KMS-11 (cell line): Measurements from ENCODE around the gene KRTAP10-6.

ENCODE experiments used
- H2AFZ ChIP-seq: fragments of 200-600 bp; sonication (generic); 2 replicates; pipeline ENCODE4 v1.6.1; 2016; ENCODE audit warnings: antibody characterized with exemption, mixed run types, low read depth
- H3K27ac ChIP-seq: fragments of 200-600 bp; sonication (generic); 2 replicates; pipeline ENCODE4 v1.6.1; 2016; ENCODE audit warnings: mild to moderate bottlenecking, mixed run types
- H3K27me3 ChIP-seq: fragments of 200-600 bp; sonication (generic); 2 replicates; pipeline ENCODE4 v1.6.1; 2017; ENCODE audit warnings: mild to moderate bottlenecking, low read depth, mixed run types, moderate library complexity; ENCODE audit not compliant: insufficient read depth
- H3K36me3 ChIP-seq: fragments of 200-600 bp; sonication (generic); 2 replicates; pipeline ENCODE4 v1.6.1; 2017; ENCODE audit warnings: mild to moderate bottlenecking, mixed run types; ENCODE audit not compliant: insufficient read depth
- H3K4me1 ChIP-seq: fragments of 200-600 bp; sonication (generic); 2 replicates; pipeline ENCODE4 v1.6.1; 2016; ENCODE audit warnings: mild to moderate bottlenecking, low read depth, mixed run types; ENCODE audit not compliant: poor library complexity, severe bottlenecking
- H3K4me2 ChIP-seq: fragments of 200-600 bp; sonication (generic); 2 replicates; pipeline ENCODE4 v1.7.0; 2016; ENCODE audit warnings: mild to moderate bottlenecking, mixed run types
- H3K4me3 ChIP-seq: fragments of 200-600 bp; sonication (generic); IDR thresholded peaks from 2 replicates; pipeline ENCODE4 v1.6.1; 2017; ENCODE audit warnings: low read depth, low read length, mixed read lengths; ENCODE audit not compliant: insufficient read depth
- H3K79me2 ChIP-seq: fragments of 200-600 bp; sonication (generic); 2 replicates; pipeline ENCODE4 v1.6.1; 2016; ENCODE audit warnings: low read depth, mixed run types; ENCODE audit not compliant: insufficient read depth
- H3K9ac ChIP-seq: fragments of 200-600 bp; sonication (generic); 2 replicates; pipeline ENCODE4 v1.6.1; 2016; ENCODE audit warnings: mild to moderate bottlenecking, mixed run types
- H4K20me1 ChIP-seq: fragments of 200-600 bp; sonication (generic); 2 replicates; pipeline ENCODE4 v1.6.1; 2016; ENCODE audit warnings: mild to moderate bottlenecking, mixed run types; ENCODE audit not compliant: insufficient read depth
- TF ChIP-seq, protein P1 (sequence below): fragments of 200-600 bp; sonication (generic); conservative IDR thresholded peaks from 2 replicates; pipeline ENCODE4 v1.6.1; 2017; ENCODE audit warnings: low read depth, mild to moderate bottlenecking, antibody characterized with exemption, low read length, moderate library complexity, mixed read lengths

The KRTAP10-6 gene

DNA sequence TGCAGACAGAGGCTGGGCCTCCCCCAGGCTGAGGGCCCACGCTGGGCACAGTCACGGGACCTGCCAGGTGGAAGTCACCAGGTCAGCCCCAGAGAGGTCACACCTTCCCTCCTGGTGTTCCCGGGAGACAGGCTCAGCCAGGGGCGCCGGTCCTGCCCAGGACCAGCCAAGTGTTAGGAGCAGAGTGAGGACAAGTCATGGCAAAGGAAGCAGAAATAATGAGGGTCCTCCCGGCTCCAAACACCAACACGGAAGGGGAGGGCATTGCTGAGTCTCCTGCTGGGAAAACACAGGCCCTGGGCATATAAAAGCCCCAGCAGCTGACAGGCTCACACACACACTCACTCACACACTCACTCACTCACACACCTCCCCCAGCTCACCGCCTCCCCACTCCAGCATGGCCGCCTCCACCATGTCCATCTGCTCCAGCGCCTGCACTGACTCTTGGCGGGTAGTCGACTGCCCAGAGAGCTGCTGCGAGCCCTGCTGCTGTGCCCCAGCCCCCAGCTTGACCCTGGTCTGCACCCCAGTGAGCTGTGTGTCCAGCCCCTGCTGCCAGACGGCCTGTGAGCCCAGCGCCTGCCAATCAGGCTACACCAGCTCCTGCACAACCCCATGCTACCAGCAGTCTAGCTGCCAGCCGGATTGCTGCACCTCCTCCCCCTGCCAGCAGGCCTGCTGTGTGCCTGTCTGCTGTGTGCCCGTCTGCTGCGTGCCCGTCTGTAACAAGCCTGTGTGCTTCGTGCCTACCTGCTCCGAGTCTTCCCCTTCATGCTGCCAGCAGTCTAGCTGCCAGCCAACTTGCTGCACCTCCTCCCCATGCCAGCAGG is 44.9 kb upstream of the KRTAP10-6 start, which contains the start of gene KRTAP10-10:
Gene KRTAP10-10, plus strand, starts transcription at position 339 of the 833 bp plus-strand sequence. Its CDS starts 62 bp downstream, at position 401.
- no peak within 1 kb of the TSS for H3K4me2 ChIP-seq
- TF ChIP-seq, protein P1, sequence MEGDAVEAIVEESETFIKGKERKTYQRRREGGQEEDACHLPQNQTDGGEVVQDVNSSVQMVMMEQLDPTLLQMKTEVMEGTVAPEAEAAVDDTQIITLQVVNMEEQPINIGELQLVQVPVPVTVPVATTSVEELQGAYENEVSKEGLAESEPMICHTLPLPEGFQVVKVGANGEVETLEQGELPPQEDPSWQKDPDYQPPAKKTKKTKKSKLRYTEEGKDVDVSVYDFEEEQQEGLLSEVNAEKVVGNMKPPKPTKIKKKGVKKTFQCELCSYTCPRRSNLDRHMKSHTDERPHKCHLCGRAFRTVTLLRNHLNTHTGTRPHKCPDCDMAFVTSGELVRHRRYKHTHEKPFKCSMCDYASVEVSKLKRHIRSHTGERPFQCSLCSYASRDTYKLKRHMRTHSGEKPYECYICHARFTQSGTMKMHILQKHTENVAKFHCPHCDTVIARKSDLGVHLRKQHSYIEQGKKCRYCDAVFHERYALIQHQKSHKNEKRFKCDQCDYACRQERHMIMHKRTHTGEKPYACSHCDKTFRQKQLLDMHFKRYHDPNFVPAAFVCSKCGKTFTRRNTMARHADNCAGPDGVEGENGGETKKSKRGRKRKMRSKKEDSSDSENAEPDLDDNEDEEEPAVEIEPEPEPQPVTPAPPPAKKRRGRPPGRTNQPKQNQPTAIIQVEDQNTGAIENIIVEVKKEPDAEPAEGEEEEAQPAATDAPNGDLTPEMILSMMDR, result no peak

DNA sequence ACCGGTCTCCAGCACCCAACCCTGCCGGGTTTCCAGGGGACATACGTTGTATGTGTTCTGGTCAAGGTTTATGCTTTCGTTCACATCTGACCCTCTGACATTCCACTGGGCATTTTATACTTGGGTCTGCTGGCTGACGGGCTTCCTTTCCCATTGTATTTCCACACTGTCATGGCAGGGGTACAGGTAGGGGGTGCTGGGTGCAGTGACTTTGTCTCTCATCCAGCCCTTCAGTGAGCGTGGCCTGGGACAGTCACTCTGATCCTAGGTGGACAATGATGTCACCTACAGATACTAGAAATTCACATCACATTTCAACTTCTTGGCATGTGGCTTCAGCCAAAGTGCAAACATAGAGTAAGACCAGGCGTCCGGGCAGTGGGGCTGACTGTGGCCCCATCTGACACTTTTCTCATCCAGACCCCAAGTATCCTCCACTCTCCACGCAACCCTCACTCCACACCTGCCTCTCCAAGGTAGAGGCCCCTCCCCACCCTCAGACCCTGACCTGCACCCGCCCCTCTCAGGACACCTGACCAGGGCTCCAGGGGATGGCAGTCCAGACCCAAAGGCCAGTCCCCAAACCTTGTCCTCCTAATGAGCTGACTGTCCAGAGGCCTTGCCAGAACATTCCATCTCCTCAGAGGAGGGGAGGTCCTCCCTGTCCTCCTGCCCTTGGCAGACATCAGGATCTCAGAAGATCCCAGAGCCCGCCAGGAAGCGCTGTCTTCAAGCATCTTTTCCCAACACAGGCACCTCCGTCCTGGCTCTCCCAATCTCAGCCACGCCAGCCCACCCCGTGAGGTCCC is 44.1 kb upstream of the KRTAP10-6 start:
- no peak overlapping the region for H3K9ac ChIP-seq
- no peak overlapping the region for H2AFZ ChIP-seq
- H3K36me3 ChIP-seq, result no peaks in the 10 kb centered on the region
- H4K20me1 ChIP-seq, result no peaks in the 10 kb centered on the region
- no peak overlapping the region for H3K4me2 ChIP-seq
- peaks cover 15% of the 10 kb centered on the region; the same call in 1 of the 2 replicates for H3K27me3 ChIP-seq
- H3K4me3 ChIP-seq, result no peak overlapping the region
- H3K27ac ChIP-seq, result no peak overlapping the region
- H3K79me2 ChIP-seq, result no peaks in the 10 kb centered on the region
- TF ChIP-seq, protein P1, result no peak
- no peaks in the 10 kb centered on the region for H3K4me1 ChIP-seq

More for the DNA sequence above, 44.9 kb upstream of the KRTAP10-6 start, which contains the start of gene KRTAP10-10:
- H2AFZ ChIP-seq, result no peak within 1 kb of the TSS
- H3K27me3 ChIP-seq, result peaks cover 22% of the 10 kb centered on the region; the same call in 1 of the 2 replicates
- H3K9ac ChIP-seq, result no peak within 1 kb of the TSS
- H3K79me2 ChIP-seq, result no peaks in the 10 kb centered on the region
- H3K4me1 ChIP-seq, result no peaks in the 10 kb centered on the region
- H4K20me1 ChIP-seq, result no peaks in the 10 kb centered on the region
- H3K36me3 ChIP-seq, result no peaks in the 10 kb centered on the region
- no peak within 1 kb of the TSS for H3K4me3 ChIP-seq
- no peak within 1 kb of the TSS for H3K27ac ChIP-seq

DNA sequence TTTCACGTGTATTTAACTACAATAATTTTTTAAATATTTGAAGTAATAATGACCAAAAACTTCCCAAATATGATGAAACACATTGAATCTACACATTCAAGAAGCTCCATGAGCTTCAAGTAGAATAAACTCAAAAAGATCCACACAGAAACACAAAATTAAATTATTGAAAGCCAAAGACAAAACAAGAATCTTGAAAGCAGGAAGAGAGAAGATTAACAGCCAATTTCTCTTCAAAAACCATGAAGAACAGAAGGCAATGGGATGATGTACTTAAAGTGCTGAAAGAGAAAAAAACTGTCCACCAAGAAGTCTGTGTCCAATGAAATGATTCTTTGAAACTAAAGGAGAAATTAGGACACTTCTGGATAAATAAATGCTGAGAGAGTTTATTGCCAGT is 39.8 kb upstream of the KRTAP10-6 start:
- H3K79me2 ChIP-seq, result no peaks in the 10 kb centered on the region
- H2AFZ ChIP-seq, result no peak overlapping the region
- no peaks in the 10 kb centered on the region for H4K20me1 ChIP-seq
- TF ChIP-seq, protein P1, result no peak
- H3K9ac ChIP-seq, result no peak overlapping the region
- H3K4me3 ChIP-seq, result no peak overlapping the region
- no peaks in the 10 kb centered on the region for H3K4me1 ChIP-seq
- peaks cover 12% of the 10 kb centered on the region; the same call in 1 of the 2 replicates for H3K27me3 ChIP-seq
- no peak overlapping the region for H3K27ac ChIP-seq
- H3K4me2 ChIP-seq, result no peak overlapping the region
- no peaks in the 10 kb centered on the region for H3K36me3 ChIP-seq

DNA sequence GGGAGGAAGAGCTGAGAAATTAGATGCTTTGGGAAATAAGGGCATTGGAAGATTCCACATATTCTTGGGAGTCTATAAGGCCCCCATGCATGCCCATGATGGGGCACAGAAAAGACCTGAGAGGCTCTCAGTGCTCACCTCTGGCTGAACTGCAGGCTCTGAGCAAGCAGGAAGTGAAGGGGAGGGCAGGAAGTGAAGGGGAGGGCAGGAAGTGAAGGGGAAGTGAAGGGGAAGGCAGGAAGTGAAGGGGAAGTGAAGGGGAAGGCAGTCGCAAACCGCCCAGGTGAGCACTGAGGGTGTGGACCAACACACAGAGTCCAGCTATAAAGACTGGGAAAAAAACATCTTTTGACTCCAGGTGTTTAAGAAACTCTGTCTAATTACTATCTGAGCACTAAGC is 38.1 kb upstream of the KRTAP10-6 start:
- Histone ChIP-seq H3K79me2 (no peaks in the 10 kb centered on the region), H2AFZ (no peak overlapping the region), H3K9ac (no peak overlapping the region), H3K4me1 (no peaks in the 10 kb centered on the region), H3K4me2 (no peak overlapping the region), H4K20me1 (no peaks in the 10 kb centered on the region), H3K36me3 (no peaks in the 10 kb centered on the region), H3K27ac (no peak overlapping the region), H3K27me3 (peaks cover 7% of the 10 kb centered on the region; the same call in 1 of the 2 replicates), H3K4me3 (no peak overlapping the region)
- TF ChIP-seq, protein P1, result no peak
